Left lobe of liver (tissue), 2 donors: ENCODE measurements around the gene TSEN2. TPM values are rescaled to one million over a fixed set of nuclear protein-coding genes. Genes with fewer than 3 reads are reported as not detected.
"Not testable (repeated sequence)": the region's sequence is repeated elsewhere in the genome, so short reads cannot be mapped to it uniquely, and the experiment has no call there.

Experiments used
- ATAC-seq: fragments of 200-7000 bp; cut with Tn5 transposase; one replicate; pipeline ENCODE4 v1.9.1; 2020; ENCODE audit warnings: mild to moderate bottlenecking, moderate library complexity
- DNase-seq: peaks from one replicate; pipeline ENCODE4 v3.0.0-alpha.2; 2020; ENCODE audit warnings: low spot score
- total RNA-seq: library from RNA; stranded (reverse); gene quantifications from one replicate; pipeline ENCODE4 v1.2.1, GENCODE V29; 2021
- donor health status: DM: no; HTN: no; CAD: no; lungs with moderate emphysema.
- donor health status: DM: no; HTN: yes; CAD: no.

Gene TSEN2
- total RNA-seq, 1 donor from 2014 or later, result 4.8 TPM

DNA sequence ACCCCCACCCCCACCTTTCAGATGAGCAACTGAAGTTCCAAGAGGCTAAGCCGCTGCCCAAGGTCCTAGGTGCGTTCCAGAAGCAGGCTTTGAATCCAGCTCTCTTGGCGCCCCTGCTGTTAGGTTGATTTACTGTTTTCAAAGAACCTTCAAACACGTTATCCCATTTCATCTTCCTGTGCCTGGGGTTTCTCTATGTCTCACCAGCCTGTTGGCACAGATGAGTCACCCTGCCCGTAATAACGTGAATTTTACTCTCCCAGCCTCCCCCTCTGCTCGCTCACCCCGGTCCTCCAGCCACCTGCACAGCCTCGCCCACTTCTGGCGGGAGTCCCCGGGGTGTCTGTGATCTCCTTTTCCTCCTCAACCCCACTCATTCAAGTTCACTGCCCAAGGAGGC lies 13.0 kb upstream of the TSEN2 start:
- ATAC-seq (no peak), DNase-seq (no peak)

DNA sequence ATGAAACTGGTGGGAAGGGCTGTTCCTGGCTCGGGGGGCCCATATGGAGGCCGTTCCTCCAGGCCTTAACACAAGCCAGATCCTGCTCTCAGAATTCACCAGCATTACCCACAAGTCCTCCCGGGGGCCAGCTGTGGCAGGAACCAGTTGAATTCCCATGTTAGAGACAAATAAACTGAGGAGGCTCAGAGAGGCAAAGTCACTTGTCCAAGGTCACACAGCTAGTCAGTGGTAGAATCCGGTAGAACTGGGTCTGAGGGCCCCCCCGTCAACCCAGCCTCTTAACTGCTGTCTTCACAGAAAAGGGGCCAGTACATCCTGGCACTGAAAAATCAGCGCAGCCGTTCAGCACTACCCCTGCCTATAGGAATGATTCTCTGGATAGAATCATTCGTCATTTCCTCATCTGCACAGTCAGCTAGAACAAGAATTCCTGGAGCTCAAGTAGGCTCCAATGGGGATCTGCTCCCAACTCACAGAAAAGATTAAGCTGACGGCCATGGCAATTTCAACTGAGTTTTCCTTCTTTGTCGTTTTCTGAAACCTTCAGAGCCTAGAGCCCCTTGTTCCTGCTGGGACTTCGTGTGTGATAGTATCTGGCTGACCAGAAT lies 12.2 kb upstream of the TSEN2 start:
- DNase-seq, result no peak
- ATAC-seq, result no peak

DNA sequence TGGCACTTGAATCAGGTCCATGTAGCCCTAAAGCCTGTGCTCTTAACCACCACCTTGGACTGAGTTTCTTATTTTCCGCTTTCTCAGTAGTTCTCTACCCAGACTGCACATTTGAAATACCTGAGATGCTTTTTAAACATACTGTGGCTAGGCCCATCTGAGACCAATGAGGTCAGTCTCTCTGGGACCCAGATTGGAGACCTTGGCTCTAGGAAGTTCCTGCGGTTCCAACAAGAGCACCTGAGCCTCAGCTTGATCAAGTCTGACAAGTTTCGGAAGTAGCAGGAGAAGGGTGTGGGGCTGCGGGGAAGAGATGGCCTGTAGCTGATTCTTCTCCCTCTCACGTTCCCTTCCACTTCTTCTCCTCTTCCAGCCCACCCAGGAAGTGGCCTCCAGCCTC lies 11.5 kb upstream of the TSEN2 start:
- DNase-seq (no peak), ATAC-seq (no peak)

DNA sequence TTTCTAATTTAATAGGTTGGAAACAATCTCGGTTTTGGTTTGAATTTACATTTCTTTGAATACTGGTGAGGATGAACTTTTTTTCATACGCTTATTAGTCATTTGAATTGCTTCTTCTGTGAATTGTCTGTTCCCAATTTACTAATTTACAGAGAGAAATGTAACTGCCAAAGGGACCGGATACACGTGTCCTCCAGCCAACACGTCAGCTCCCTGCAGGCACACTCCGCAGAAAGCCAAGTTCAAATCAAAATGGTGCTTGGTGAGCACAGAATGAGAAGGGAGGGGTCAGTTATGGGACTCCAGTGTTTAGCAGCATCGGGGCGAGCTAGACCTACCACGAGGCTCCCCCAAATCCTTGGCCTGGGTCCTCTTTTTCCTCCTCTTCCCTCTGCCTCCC lies 10.8 kb upstream of the TSEN2 start:
- ATAC-seq (no peak), DNase-seq (no peak)

DNA sequence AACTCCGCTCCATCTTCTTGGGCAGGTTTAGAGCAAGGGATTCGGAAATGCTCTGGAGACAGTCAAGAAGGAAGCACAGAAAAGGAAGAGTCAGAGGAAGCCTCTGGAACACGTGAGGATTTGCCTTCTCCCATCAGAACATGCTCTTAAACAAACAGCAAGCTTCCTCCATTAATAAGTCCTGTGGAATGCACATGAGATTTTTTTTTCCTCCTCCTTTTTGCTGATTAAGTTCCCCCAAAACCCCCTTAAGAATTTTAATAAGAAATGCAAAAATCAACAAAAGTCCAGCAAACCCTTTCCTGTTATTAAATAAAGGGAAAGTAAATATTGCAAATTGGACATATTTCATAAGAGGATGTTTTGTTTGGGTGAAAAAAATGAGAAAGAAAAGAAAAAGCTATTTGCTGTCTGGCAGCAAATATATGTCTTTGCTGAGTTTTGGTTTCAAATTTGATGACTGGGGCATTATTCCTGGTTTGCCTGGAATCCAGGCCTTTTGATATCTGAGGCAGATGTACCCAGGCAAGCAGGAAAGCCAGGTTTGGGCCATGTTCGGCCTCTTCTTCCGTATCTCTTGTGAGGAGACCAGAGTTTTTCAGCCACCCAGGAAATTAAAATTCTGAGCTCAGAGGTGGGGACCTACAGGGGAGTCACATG lies 7.9 kb upstream of the TSEN2 start:
- DNase-seq (no peak), ATAC-seq (peak; percentile 24)

DNA sequence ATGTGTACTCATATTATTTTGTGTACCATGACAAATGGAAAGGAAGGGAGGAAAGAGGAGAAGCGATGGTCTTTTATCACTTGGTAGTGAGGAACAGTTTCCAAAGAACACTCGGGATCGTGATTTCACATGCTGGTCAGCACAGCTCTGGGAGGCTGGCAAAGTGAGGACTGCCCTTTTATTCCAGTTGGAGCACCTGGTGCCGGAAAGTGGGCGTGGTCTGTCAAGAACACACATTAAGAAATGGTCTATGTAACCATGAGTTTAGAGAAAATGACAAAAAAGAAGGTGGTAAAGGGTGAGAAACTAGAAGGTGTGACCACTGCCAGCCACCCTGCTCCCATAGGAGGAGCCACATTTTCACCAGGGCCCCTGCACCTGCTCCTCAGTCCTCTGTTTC lies 7.0 kb upstream of the TSEN2 start:
- ATAC-seq (no peak), DNase-seq (no peak)

DNA sequence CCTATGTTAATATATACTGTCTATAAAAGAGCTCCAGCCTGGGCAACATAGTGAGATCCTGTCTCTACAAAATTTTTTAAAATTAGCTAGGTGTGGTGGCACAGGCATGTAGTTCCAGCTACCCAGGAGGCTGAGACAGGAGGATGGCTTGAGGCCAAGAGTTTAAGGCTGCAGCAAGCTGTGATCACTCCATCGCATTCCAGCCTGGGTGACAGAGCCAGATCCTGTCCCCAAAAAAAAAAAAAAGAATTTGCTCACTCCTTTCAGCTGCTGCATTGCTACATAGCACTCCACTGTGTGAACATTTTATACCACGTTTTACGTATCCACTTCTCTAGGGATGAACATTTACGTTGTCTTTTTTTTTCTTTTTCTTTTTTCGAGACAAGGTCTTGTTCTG lies 6.0 kb upstream of the TSEN2 start:
- no peak for DNase-seq
- ATAC-seq, result no peak

DNA sequence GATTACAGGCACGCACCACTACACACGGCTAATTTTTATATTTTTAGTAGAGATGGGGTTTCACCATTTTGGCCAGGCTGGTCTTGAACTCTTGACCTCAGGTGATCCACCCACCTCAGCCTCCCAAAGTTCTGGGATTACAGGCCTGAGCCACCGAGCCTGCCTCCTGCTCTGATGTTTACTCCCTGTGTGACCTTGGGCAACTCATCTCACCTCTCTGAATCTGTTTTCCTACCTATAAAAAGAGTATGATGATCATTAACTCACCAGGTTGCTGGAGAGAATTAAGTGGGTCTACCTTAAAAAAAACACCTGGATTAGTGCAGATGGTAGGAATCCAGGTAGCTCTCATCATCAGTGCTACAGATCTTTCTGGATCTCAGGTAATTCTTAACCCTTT lies 5.1 kb upstream of the TSEN2 start:
- ATAC-seq, DNase-seq: not testable (repeated sequence)

DNA sequence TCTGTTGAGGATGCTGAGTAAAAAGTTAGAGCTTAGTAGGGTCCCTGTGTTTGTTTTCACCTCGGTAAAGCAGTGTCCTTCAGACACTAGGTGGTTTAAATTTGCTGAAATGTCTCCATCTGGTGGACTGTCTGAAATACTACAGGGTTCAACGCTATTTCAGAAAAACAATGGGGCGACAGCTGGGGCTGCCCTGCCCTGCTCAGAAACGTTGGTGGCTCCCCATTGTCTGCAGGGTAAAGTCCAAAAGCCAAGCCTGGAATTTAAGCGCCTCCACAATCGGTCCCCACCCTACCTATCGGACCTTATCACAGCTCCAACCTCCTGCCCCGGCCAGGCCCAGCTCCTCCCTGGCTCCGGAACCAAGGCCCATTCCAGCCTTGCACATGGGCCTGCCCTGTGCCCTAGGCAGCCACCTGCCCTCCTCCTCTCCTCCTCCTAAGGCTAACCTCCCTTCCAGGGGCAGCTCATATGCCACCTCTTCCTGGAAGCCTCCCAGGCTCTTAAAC lies 4.3 kb upstream of the TSEN2 start:
- DNase-seq (no peak), ATAC-seq (peak; percentile 68)

DNA sequence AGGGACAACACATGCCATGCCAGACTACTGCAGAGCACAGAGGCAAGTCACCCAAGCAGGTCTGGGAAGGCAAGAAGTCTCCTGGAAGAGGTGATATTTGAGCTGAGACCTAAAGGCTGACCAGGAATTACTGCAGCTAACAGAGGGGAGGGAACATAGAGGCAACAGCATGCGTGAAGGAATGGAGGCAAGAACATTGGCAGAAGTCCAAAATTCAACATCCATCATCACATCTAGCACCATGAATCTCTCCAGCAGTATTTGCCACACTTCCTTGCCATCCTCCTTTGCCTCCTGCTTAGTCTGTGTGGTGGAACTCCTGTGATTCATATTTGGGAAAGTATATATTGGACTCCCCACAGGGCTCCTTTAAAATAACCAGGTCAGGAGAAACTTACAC lies 870 bp upstream of the TSEN2 start:
- DNase-seq (no peak), ATAC-seq (no peak)

DNA sequence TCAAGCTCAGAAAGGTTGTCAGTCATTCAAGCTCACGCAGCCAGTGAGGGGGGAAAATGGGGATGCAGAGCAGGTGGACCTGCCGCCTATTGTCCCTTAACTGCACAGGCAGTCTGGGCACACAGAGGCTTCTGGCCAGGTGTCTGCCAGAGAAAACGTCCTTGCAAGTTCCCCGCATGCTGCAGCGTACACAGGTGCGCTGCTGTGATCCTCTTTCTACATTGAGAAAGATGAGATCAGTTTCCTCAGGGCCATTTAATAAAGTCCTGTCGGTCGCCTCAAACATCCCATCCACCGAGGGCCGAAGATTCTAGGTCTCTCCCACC lies 445 bp upstream of the TSEN2 start:
- DNase-seq (no peak), ATAC-seq (no peak)

DNA sequence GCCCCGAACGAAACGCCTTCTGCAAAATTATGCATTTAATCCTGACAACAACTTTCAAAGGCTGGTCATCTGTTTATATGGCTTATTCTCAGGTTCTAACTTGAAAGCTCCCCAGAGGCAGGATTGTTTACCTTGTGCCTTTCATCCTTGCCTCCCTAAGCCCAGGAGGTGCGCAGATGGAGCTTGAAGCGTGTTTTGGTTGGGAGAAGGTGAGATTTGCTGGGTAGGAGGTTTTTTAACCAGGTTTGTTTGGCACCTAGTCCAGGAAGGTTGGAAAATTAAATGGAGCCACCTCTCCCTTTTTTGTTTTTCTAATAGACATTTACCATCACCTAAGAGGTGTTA lies 675 bp downstream of the TSEN2 start:
- DNase-seq (no peak), ATAC-seq (peak; percentile 1)

DNA sequence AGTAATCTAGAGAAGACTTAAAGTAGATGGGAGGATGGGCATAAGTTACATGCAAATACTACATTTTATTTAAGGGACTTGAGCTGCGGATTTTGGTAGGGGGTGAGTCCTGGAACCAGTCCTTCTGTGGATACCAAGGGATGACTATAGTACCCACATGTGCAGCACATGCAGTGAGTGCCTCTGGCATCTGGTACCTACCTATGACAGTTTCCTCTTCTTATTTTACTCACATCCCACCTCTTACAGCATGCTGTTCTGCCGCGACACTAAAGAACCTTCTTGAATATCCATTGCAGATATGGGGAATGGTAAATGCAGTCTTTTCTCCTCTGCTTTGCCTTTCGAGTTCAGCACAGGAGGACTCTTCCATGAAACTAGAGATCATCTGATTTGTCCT lies 1.7 kb downstream of the TSEN2 start:
- no peak for ATAC-seq
- DNase-seq, result no peak

DNA sequence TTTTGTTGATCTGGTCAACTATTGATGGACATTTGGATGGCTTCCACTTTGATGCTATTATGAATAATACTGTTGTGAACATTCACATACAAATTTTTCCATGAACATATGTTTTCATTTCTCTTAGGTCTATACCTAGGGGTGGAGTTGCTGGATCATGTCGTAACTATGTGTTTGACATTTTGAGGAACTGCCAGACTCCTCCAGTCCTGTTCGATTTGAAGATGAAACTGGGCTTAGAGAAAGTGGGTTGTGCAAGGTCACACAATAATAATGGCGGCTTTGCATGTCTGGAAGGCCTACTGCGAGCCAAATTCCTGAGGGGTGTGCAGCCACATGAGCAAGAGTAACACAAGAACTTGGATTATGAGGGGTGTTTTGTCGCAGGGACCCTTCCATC lies 2.6 kb downstream of the TSEN2 start:
- DNase-seq (no peak), ATAC-seq (no peak)

DNA sequence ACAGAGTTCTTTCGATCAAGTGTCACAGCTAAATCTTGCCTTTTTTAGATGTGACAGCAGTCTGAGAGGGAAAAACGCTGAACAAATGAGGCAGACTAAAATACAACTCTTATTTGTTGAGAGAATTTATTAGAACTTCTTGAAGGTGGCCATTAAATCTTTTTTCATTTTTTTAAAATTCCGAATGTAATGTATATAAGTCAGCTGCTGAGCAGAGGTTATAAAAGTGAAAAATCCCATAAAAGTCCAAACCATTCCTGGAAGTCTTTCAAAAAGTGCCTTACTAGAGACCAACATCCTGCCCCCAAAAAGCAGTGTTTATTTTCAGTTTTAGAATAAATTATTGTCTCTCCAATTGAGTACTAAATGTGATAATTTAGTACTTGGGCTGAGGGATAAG lies 3.1 kb downstream of the TSEN2 start:
- DNase-seq (no peak), ATAC-seq (no peak)

DNA sequence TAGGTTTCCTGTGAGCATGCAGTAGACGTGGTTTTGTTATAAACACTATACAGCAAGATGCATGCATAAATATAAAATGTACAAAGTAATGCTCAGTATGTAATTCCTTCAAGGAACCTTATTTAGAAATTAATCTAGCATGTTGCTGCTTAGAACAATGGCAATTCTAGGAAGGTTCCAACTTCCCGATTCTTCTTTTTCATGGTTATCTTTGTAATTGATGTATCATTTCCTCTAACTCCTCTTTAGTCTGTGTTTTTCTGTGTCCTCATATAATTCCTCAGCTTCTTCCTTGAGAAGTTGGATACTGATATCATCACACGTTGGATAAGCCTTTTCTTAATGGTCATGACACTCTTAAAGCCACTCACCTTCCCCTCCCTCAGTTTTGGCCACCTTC lies 3.5 kb downstream of the TSEN2 start:
- no peak for ATAC-seq

DNA sequence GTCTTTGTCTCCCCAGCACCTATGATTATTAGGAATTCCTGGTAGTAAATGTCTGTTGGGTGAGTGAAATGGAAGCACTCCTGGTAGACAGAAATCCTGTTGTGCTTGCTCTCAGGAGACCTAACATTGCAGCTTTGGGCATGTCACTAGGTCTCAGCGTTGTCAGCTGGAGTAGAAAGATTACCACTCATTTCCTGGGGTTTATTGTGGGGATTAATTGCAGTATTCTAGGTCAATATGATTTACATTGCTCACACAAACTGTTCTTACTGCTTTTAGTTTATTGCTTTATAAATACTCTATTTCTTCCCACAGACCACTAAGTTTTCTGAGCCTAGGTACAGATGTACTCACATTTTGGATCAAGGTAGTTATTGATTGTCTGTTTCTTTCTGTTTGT lies 5.1 kb downstream of the TSEN2 start:
- DNase-seq (no peak), ATAC-seq (no peak)

More for the DNA sequence above, 3.5 kb downstream of the TSEN2 start:
- no peak for DNase-seq

DNA sequence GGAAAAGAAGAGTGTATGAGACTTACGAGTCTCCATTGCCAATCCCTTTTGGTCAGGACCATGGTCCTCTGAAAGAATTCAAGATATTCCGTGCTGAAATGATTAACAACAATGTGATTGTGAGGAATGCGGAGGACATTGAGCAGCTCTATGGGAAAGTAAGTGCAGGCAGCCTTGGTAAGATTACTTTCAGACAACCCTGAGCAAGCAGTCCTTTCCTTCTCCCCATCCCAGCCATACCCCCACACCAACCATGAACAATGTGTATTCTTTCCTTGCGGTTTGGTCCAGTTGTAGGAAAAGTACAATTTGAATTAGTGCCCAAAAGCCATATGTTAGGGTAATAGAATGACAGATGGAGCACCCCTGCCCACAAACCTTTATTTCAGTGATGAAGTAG lies 5.6 kb downstream of the TSEN2 start:
- ATAC-seq, result no peak
- DNase-seq, result no peak

DNA sequence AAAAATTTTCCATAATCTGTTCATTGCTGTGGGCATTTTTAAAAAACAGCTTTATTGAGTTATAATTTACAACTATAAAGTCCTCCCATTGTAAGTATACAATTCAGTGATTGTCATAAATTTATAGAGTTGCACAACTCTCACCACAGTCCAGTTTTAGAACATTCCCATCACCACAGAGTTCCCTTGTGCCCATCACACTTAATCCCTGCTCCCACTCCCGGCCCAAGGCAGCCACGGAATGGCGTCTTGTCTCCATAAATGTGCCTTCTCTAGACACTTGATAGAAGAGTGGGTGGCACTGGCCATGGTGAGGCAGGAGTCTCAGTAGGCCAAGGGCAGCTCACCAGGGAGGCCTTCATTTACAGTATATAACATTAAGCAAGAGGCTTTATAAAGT lies 6.3 kb downstream of the TSEN2 start:
- ATAC-seq, result no peak
- no peak for DNase-seq

DNA sequence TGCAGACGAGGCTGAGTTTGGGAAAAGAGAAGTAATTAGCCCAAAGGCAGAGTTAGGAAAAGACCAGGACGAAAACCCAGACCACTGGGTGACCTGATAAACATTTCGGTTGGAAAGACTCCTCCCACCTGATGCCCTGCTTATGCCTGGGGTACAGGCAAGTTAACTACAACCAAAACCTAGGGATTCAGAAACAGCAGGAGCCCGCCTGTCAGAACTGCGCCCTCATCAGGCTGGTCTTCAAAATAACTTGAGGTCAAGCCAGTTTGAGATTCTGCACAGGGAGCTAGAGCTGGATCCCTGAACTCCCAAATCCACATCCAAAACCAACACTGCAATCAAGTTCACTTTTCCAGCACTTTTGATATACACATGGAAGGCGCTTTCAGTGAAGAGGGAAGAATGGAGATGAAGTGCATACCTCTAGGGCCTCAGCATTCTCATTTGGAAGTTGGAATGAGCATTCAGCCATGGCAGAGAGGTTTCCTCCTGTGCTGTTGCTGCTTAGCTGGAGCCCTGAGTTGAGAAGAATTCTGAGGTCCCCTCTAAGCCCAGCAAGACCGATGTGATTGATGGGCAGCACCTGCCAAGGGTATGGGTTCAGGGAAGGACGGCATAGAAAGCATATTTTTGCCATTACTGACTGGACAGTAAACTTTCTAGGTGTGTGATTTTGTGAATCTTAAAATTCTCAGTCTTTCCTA lies 11.6 kb downstream of the TSEN2 start:
- DNase-seq, result no peak
- no peak for ATAC-seq

DNA sequence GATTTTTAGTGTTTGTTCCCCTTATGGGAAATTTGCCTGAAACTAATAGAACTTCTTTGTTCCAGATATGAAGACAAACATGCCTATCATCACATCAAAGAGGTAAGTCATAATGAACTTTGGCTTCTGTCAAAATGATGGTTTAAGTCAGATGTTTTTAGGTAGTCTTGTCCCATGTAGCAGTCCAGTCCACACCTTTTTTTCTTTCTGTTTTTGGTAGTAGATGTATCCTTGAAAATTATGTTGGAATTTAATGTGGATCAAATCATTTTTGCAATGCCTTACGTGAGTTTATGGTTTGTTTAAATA lies 12.1 kb downstream of the TSEN2 start:
- DNase-seq, result no peak
- no peak for ATAC-seq

DNA sequence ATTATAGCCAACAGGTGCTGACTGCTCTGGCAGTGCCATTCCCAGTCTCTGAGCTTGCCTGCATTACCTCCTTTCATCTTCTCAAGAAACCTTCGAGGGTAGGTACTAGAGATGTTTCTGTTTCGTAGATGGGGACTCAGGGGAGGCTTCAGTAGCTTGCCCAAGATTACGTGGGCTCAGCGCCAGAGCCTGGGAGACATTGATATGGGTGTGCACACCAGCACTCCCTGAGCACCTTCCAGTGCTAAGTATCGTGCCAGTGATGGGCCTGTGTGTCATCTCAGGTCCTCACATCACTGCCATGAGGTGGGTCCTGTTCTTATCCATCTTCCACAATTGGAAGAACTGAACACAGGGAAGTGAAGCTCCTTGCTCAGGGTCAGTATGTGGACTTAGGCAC lies 15.2 kb downstream of the TSEN2 start:
- DNase-seq (no peak), ATAC-seq (no peak)
